ENCODE measurements around the gene GLRB.

DNA sequence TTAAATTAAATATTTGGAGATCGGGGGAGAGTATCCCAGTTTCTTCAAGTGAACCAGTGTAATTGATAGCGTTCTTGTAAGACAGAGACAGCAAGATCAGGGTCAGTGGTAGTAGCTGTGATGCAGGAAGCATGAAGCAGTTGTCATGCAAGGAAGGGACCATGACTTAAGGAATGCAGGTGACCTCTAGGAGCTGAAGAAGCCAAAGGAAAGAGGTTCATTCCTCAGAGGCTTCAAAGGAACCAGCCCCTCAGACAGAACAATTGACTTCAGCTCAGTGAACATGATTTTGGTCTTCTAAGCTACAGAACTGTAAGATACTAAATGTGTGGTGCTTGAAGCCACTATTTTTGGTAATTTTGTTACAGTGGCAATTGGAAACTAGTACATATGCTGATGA lies 51.6 kb downstream of the GLRB start:
- no peak for TF ChIP-seq POLR2A (IDR thresholded peaks at IDR 0.05)
- TF ChIP-seq, protein P1, sequence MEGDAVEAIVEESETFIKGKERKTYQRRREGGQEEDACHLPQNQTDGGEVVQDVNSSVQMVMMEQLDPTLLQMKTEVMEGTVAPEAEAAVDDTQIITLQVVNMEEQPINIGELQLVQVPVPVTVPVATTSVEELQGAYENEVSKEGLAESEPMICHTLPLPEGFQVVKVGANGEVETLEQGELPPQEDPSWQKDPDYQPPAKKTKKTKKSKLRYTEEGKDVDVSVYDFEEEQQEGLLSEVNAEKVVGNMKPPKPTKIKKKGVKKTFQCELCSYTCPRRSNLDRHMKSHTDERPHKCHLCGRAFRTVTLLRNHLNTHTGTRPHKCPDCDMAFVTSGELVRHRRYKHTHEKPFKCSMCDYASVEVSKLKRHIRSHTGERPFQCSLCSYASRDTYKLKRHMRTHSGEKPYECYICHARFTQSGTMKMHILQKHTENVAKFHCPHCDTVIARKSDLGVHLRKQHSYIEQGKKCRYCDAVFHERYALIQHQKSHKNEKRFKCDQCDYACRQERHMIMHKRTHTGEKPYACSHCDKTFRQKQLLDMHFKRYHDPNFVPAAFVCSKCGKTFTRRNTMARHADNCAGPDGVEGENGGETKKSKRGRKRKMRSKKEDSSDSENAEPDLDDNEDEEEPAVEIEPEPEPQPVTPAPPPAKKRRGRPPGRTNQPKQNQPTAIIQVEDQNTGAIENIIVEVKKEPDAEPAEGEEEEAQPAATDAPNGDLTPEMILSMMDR (IDR thresholded peaks at IDR 0.05) = no peak

All from esophagus squamous epithelium (tissue), 4 donors.